H1 (cell line): ENCODE data around the gene PAPSS2.

Source experiments
- EP300 ChIP-seq, 2 experiments: IDR thresholded peaks; 1 replicate in 1 of 2; 2 replicates in 1 of 2; pipeline ENCODE4 v1.6.1; 2011 to 2012; ENCODE audit warnings: low read depth in 2 of 2, low read length in 2 of 2, mild to moderate bottlenecking in 2 of 2, borderline replicate concordance in 1 of 2, inconsistent platforms in 1 of 2, moderate library complexity in 1 of 2
- NANOG ChIP-seq: IDR thresholded peaks from 2 replicates; pipeline ENCODE4 v1.6.1; 2011; ENCODE audit warnings: low read length, low read depth, mild to moderate bottlenecking, inconsistent platforms; ENCODE audit not compliant: insufficient read depth, poor library complexity, severe bottlenecking
- PHF8 ChIP-seq: fragments of 200-600 bp; sonication (generic); conservative IDR thresholded peaks from 2 replicates; pipeline ENCODE4 v1.7.1; 2012; ENCODE audit warnings: low read depth, mild to moderate bottlenecking, inconsistent platforms, low read length, moderate library complexity

GRCh38 chr10:87757685-87758084 lies 98.0 kb downstream of the PAPSS2 start:
- TF ChIP-seq NANOG (no peak), EP300 (IDR thresholded peaks at IDR 0.05; ENCODE audit: borderline replicate concordance in 1 of 2, low read depth in 2 of 2, low read length in 2 of 2) (no peak), PHF8 (no peak)
